Endothelial cell of umbilical vein (primary cell): ENCODE results near the gene LAMP1. TPM values are rescaled to one million over a fixed set of nuclear protein-coding genes. Genes with fewer than 3 reads are reported as not detected.

Experiments used
- BruUV-seq: library from RNA; stranded (reverse); fragments of 400-500 nt; replicated peaks from 2 replicates; lab custom pipeline; 2021; lab: Mats Ljungman, UMichigan
- CTCF ChIA-PET: fragments of 300-600, 350-600 bp; sonication (Branson Sonifier 250); formaldehyde crosslinking; loops from one replicate; lab custom pipeline; 2021; ENCODE audit warnings: antibody characterized with exemption, inconsistent platforms; lab: Charles Lee
- POLR2A ChIA-PET: fragments of 300-600, 350-600 bp; sonication (Branson Sonifier 250); formaldehyde crosslinking; loops from one replicate; lab custom pipeline; 2021; ENCODE audit warnings: antibody characterized with exemption, inconsistent platforms; lab: Charles Lee
- DNase-seq: peaks from one replicate; pipeline ENCODE4 v3.0.0-alpha.2; 2011; ENCODE audit warnings: low read depth, low spot score
- FAIRE-seq: peaks from 2 replicates; lab custom pipeline; 2011; peaks lifted over from hg19 to GRCh38; lab: Jason Lieb, UNC
- H2AFZ ChIP-seq: 2 replicates; pipeline ENCODE4 v1.6.0; 2012; ENCODE audit warnings: low read depth, low read length, control low read depth, inconsistent platforms
- H3K27ac ChIP-seq: 2 replicates; pipeline ENCODE4 v1.5.1; 2011; ENCODE audit warnings: low read depth, mild to moderate bottlenecking, control low read depth, low read length, moderate library complexity; ENCODE audit not compliant: insufficient read depth
- H3K27me3 ChIP-seq, 2 experiments: 2 replicates each; pipeline versions ENCODE4 v1.6.0 to v1.6.1; 2011; ENCODE audit warnings: low read length in 2 of 2, mixed read lengths in 1 of 2; ENCODE audit not compliant: control insufficient read depth in 2 of 2, insufficient read depth in 2 of 2
- H3K36me3 ChIP-seq, 2 experiments: 2 replicates in 1 of 2; 3 replicates in 1 of 2; pipeline ENCODE4 v1.5.1; 2011; ENCODE audit warnings: low read length in 2 of 2, mild to moderate bottlenecking in 1 of 2, moderate library complexity in 1 of 2; ENCODE audit not compliant: control insufficient read depth in 2 of 2, insufficient read depth in 2 of 2; ENCODE audit errors: extremely low read depth in 1 of 2
- H3K4me1 ChIP-seq: 3 replicates; pipeline ENCODE4 v1.5.1; 2011; ENCODE audit warnings: mild to moderate bottlenecking, low read length; ENCODE audit not compliant: control insufficient read depth, insufficient read depth; ENCODE audit errors: extremely low read depth
- H3K4me2 ChIP-seq: 2 replicates; pipeline ENCODE4 v1.6.1; 2011; ENCODE audit warnings: low read length, control low read depth, mixed read lengths; ENCODE audit not compliant: insufficient read depth
- H3K4me3 ChIP-seq, 3 experiments: fragments of 200-600 bp in 1 of 3; sonication (generic), shearing (Covaris generic) in 1 of 3; replicated peaks in 1 of 3; 2 replicates each; pipeline ENCODE4 v1.5.1; 2011 to 2016; ENCODE audit warnings: control low read depth in 3 of 3, low read length in 3 of 3, mild to moderate bottlenecking in 2 of 3, inconsistent platforms in 1 of 3, low read depth in 1 of 3, moderate library complexity in 1 of 3; ENCODE audit not compliant: insufficient read depth in 1 of 3
- H3K79me2 ChIP-seq: 2 replicates; pipeline ENCODE4 v1.6.0; 2012; ENCODE audit warnings: low read length, inconsistent platforms; ENCODE audit not compliant: control insufficient read depth, insufficient read depth
- H3K9ac ChIP-seq: replicated peaks from 2 replicates; pipeline ENCODE3; 2011; ENCODE audit warnings: low read length, control low read depth; ENCODE audit not compliant: insufficient read depth; ENCODE audit errors: extremely low read depth
- H3K9me1 ChIP-seq: replicated peaks from 3 replicates; pipeline ENCODE4 v1.6.0; 2011; ENCODE audit warnings: mild to moderate bottlenecking, low read length; ENCODE audit not compliant: control insufficient read depth, insufficient read depth; ENCODE audit errors: extremely low read depth
- H3K9me3 ChIP-seq: replicated peaks from 2 replicates; pipeline ENCODE4 v1.5.1; 2012; ENCODE audit warnings: low read length, inconsistent platforms; ENCODE audit not compliant: control insufficient read depth, insufficient read depth
- H4K20me1 ChIP-seq: replicated peaks from 2 replicates; pipeline ENCODE3; 2011; ENCODE audit warnings: mild to moderate bottlenecking, low read length; ENCODE audit not compliant: control insufficient read depth, insufficient read depth; ENCODE audit errors: extremely low read depth
- EZH2 ChIP-seq: IDR thresholded peaks from 2 replicates; pipeline ENCODE4 v1.6.1; 2012; ENCODE audit warnings: borderline replicate concordance, low read depth, mild to moderate bottlenecking, moderate library complexity, low read length, inconsistent platforms; ENCODE audit not compliant: severe bottlenecking
- FOS ChIP-seq: IDR thresholded peaks from 2 replicates; pipeline ENCODE4 v1.6.1; 2011; ENCODE audit warnings: mild to moderate bottlenecking, low read length, moderate library complexity, borderline replicate concordance; ENCODE audit not compliant: insufficient read depth
- GATA2 ChIP-seq: IDR thresholded peaks from 2 replicates; pipeline ENCODE4 v1.7.0; 2011; ENCODE audit warnings: low read depth, mild to moderate bottlenecking, moderate library complexity, mixed read lengths, low read length; ENCODE audit not compliant: insufficient read length, insufficient read depth
- JUN ChIP-seq: IDR thresholded peaks from 2 replicates; pipeline ENCODE4 v1.6.1; 2011; ENCODE audit warnings: borderline replicate concordance, low read depth; ENCODE audit not compliant: insufficient read length, insufficient read depth
- MAX ChIP-seq: IDR thresholded peaks from 2 replicates; pipeline ENCODE4 v1.6.1; 2011; ENCODE audit not compliant: insufficient read depth, insufficient read length
- MYC ChIP-seq: IDR thresholded peaks from one replicate; pipeline ENCODE4 v1.6.1; 2011; ENCODE audit warnings: mild to moderate bottlenecking, low read depth, low read length
- POLR2A ChIP-seq: IDR thresholded peaks from 2 replicates; pipeline ENCODE4 v1.6.1; 2012; ENCODE audit warnings: low read depth, mild to moderate bottlenecking, control low read depth, low read length
- POLR2AphosphoS5 ChIP-seq: IDR thresholded peaks from 2 replicates; pipeline ENCODE4 v1.6.1; 2012; ENCODE audit warnings: low read depth, mild to moderate bottlenecking, control low read depth, low read length, moderate library complexity; ENCODE audit not compliant: insufficient read depth
- dilution Hi-C: fragments of 300-500 bp; cut with MboI; formaldehyde crosslinking; loops from one replicate; pipeline ENCODE4 v1.15.0; 2019; ENCODE audit warnings: low sequenced_read_pairs; ENCODE audit not compliant: extremely low pct_ligation_motif_present
- intact Hi-C: fragments of 100-400 bp; cut with micrococcal nuclease; formaldehyde crosslinking; loops from one replicate; pipeline ENCODE4 v1.10.0; 2022
- polyA plus RNA-seq, 4 experiments: library from polyadenylated mRNA; depleted of rRNA in 3 of 4; stranded (reverse) in 3 of 4; unstranded in 1 of 4; fragments of >200 nt; gene quantifications; 2 replicates each; pipeline versions ENCODE4 v1.2.1 to v1.2.3, GENCODE V29; 2011 to 2012; ENCODE audit warnings: missing spikeins in 1 of 4
- total RNA-seq: library from RNA; stranded (reverse); gene quantifications from 2 replicates; pipeline ENCODE4 v1.2.3, GENCODE V29; 2021
- TF ChIP-seq, protein P1 (sequence below), 2 donors: IDR thresholded peaks; 1 replicate in 1 of 2; 2 replicates in 1 of 2; pipeline ENCODE4 v1.5.1; 2011; ENCODE audit warnings: low read length in 2 of 2, mild to moderate bottlenecking in 2 of 2, moderate library complexity in 2 of 2, control low read depth in 1 of 2, inconsistent platforms in 1 of 2, low read depth in 1 of 2; ENCODE audit not compliant: insufficient read depth in 1 of 2; ENCODE audit errors: extremely low read depth in 1 of 2

Gene LAMP1
- total and polyA plus RNA-seq, 2 donors (not counting 3 experiments of a cell fraction or from before 2014, with no cell fraction given), result 262 to 285 TPM

DNA sequence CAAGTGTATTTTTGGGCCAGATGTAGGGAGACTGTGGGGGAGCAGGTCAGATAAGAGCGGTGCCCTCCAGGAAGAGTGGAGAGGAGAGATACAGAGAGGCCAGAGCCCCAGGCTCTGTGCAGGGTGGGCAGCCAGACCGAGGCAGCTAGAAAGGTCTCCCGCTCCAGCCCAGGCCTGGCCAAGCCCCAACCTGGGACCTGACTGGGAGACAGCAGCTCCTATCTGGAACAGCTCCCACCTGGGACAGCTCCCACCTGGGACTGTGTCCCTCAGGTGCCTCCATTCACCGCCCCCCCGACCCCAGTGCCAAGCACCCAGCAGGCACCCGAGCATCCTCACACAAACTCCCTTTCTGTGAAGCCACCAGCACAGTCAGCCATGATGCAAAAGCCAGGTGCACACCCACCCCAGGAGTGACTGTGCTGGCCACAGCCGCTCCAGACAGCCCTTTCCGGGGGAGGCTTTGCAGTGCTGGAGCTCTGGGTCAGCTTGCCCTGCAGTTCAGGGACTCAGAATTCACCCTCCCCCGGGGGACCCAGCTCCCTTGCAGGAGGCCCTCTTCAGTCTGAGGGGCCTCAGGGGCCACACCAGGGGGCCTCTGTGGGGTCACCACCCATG lies 69.0 kb downstream of the LAMP1 start:
- POLR2A ChIA-PET, result no interaction called here
- FAIRE-seq, result no peak

More for the DNA sequence above, 69.0 kb downstream of the LAMP1 start:
- CTCF ChIA-PET, result interaction anchor here (0.6 to 1.5 kb wide), 2 partner anchors 10 to 14 kb away, joined by 4 to 5 read pairs; no protein-coding TSS in a partner anchor
- Histone ChIP-seq H2AFZ (no peak overlapping the region), H3K27me3 (peaks cover 15 to 18% of the 10 kb centered on the region in 2 experiments), H3K36me3 (no peaks in the 10 kb centered on the region), H3K79me2 (no peaks in the 10 kb centered on the region), H3K9me3 (no peaks in the 10 kb centered on the region), H3K4me1 (no peaks in the 10 kb centered on the region), H4K20me1 (no peaks in the 10 kb centered on the region), H3K9me1 (no peaks in the 10 kb centered on the region), H3K4me2 (no peak overlapping the region), H3K4me3 (no peak overlapping the region), H3K9ac (no peak overlapping the region), H3K27ac (no peak overlapping the region)
- intact Hi-C loops (no loop called here), dilution Hi-C loops (no loop called here)
- DNase-seq, result no peak
- TF ChIP-seq JUN (no peak), POLR2A (no peak), POLR2AphosphoS5 (no peak), GATA2 (no peak), EZH2 (no peak), MYC (no peak), MAX (no peak), FOS (no peak)
- TF ChIP-seq, protein P1, sequence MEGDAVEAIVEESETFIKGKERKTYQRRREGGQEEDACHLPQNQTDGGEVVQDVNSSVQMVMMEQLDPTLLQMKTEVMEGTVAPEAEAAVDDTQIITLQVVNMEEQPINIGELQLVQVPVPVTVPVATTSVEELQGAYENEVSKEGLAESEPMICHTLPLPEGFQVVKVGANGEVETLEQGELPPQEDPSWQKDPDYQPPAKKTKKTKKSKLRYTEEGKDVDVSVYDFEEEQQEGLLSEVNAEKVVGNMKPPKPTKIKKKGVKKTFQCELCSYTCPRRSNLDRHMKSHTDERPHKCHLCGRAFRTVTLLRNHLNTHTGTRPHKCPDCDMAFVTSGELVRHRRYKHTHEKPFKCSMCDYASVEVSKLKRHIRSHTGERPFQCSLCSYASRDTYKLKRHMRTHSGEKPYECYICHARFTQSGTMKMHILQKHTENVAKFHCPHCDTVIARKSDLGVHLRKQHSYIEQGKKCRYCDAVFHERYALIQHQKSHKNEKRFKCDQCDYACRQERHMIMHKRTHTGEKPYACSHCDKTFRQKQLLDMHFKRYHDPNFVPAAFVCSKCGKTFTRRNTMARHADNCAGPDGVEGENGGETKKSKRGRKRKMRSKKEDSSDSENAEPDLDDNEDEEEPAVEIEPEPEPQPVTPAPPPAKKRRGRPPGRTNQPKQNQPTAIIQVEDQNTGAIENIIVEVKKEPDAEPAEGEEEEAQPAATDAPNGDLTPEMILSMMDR (IDR thresholded peaks at IDR 0.05; ENCODE audit: extremely low read depth in 1 of 2, insufficient read depth in 1 of 2, low read depth in 1 of 2, low read length in 2 of 2), result no peak
- BruUV-seq, result no TSS peak
